ENCODE results near the gene SORBS2.

DNA sequence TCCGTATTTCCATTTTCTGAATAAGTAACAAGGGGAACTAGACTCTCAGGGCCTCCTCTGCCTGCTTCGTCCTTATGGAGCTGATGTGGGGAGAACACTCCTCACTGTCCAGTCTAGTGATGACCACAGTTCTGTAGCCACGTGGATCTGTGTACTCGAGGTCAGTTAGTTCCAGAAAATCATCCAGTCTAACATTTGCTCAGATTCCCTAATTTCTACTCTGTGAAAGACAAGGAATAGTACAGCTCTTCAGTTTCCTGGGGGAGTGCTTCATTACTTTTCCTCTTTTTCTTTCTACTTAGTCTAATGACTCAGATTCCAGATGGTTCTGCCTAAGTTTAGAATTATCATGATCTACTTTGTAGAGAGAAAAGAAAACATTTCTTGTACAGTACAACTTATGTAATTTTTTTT is 82.6 kb downstream of the SORBS2 start:
- TF ChIP-seq, protein P1, sequence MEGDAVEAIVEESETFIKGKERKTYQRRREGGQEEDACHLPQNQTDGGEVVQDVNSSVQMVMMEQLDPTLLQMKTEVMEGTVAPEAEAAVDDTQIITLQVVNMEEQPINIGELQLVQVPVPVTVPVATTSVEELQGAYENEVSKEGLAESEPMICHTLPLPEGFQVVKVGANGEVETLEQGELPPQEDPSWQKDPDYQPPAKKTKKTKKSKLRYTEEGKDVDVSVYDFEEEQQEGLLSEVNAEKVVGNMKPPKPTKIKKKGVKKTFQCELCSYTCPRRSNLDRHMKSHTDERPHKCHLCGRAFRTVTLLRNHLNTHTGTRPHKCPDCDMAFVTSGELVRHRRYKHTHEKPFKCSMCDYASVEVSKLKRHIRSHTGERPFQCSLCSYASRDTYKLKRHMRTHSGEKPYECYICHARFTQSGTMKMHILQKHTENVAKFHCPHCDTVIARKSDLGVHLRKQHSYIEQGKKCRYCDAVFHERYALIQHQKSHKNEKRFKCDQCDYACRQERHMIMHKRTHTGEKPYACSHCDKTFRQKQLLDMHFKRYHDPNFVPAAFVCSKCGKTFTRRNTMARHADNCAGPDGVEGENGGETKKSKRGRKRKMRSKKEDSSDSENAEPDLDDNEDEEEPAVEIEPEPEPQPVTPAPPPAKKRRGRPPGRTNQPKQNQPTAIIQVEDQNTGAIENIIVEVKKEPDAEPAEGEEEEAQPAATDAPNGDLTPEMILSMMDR (IDR thresholded peaks at IDR 0.05; ENCODE audit: control extremely low read depth in 1 of 3, insufficient read depth in 1 of 3, low read depth in 1 of 3, low read length in 3 of 3) = no peak
- no peak for TF ChIP-seq CBX8 (IDR thresholded peaks at IDR 0.05; ENCODE audit: borderline replicate concordance, low read depth, low read length)
- no peak for TF ChIP-seq JUND (IDR thresholded peaks at IDR 0.05; ENCODE audit: low read length)
- no peak for TF ChIP-seq POLR2A (IDR thresholded peaks at IDR 0.05; ENCODE audit: control extremely low read depth in 1 of 2, low read depth in 2 of 2, low read length in 2 of 2)
- no peak for TF ChIP-seq EZH2 (IDR thresholded peaks at IDR 0.05; ENCODE audit: low read depth, low read length, severe bottlenecking)
- no peak for TF ChIP-seq EGR1 (IDR thresholded peaks at IDR 0.05; ENCODE audit: borderline replicate concordance, low read depth, low read length)
- TF ChIP-seq RXRA (IDR thresholded peaks at IDR 0.05; ENCODE audit: insufficient read depth, low read depth, low read length) = no peak
- TF ChIP-seq RAD21 (IDR thresholded peaks at IDR 0.05 in 1 of 2, conservative IDR thresholded peaks at IDR 0.05 in 1 of 2; ENCODE audit: low read depth in 2 of 2, low read length in 2 of 2) = no peak
- TF ChIP-seq TAF1 (IDR thresholded peaks at IDR 0.05; ENCODE audit: low read depth, low read length) = no peak
- TF ChIP-seq ZNF274 (IDR thresholded peaks at IDR 0.05; ENCODE audit: borderline replicate concordance, extremely low read depth, low read length) = no peak
- TF ChIP-seq EP300 (IDR thresholded peaks at IDR 0.05; ENCODE audit: borderline replicate concordance in 1 of 2, low read depth in 2 of 2, low read length in 2 of 2) = no peak
- no peak for TF ChIP-seq CBX5 (IDR thresholded peaks at IDR 0.05; ENCODE audit: low read depth, low read length)
- no peak for TF ChIP-seq SRF (IDR thresholded peaks at IDR 0.05; ENCODE audit: low read depth, low read length)
- no peak for TF ChIP-seq SP1 (IDR thresholded peaks at IDR 0.05; ENCODE audit: low read depth, low read length)
